ENCODE results near the gene TMEM132E. TPM values are rescaled to one million over a fixed set of nuclear protein-coding genes. Genes with fewer than 3 reads are reported as not detected.

Gene TMEM132E
- total and polyA plus RNA-seq, 12 donors = 0.04 to 0.09 TPM; not detected in 10

DNA sequence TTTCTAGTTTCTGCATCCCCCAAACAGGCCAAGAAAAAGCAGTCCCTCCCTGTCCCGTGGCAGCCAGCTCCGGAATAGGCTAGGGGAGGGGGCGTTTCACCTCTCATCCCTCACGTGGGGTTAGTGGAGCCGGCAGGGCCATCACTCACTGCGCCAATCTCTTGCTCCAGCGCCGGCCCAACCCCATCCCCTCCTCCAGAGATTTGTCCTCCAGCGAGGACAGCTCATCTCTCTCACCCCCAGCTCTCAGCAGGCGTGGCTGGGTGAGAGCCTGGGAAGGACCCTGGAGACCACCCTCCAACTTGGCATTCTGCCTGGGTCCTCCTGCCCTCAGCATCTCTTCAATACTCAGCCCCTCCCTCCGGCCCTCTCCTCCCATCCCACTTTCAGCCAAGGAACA lies 74.1 kb downstream of the TMEM132E start:
- no peak for DNase-seq
- no peaks in the 10 kb centered on the region for H3K9me3 ChIP-seq
- H3K27ac ChIP-seq = no peak overlapping the region
- 33 to 34% methylated on average over 11 of the region's 11 CpGs for WGBS, 2 donors
- no peak overlapping the region for H3K4me3 ChIP-seq
- no peak for ATAC-seq
- no peaks in the 10 kb centered on the region for H3K36me3 ChIP-seq
- intact Hi-C loops (cut with DNase I) = no loop called here
- TF ChIP-seq, protein P1, sequence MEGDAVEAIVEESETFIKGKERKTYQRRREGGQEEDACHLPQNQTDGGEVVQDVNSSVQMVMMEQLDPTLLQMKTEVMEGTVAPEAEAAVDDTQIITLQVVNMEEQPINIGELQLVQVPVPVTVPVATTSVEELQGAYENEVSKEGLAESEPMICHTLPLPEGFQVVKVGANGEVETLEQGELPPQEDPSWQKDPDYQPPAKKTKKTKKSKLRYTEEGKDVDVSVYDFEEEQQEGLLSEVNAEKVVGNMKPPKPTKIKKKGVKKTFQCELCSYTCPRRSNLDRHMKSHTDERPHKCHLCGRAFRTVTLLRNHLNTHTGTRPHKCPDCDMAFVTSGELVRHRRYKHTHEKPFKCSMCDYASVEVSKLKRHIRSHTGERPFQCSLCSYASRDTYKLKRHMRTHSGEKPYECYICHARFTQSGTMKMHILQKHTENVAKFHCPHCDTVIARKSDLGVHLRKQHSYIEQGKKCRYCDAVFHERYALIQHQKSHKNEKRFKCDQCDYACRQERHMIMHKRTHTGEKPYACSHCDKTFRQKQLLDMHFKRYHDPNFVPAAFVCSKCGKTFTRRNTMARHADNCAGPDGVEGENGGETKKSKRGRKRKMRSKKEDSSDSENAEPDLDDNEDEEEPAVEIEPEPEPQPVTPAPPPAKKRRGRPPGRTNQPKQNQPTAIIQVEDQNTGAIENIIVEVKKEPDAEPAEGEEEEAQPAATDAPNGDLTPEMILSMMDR (IDR thresholded peaks at IDR 0.05) = no peak
- H3K4me1 ChIP-seq = no peaks in the 10 kb centered on the region
- H3K27me3 ChIP-seq = peaks cover 0 to 72% (median 39%) of the 10 kb centered on the region in 7 donors

DNA sequence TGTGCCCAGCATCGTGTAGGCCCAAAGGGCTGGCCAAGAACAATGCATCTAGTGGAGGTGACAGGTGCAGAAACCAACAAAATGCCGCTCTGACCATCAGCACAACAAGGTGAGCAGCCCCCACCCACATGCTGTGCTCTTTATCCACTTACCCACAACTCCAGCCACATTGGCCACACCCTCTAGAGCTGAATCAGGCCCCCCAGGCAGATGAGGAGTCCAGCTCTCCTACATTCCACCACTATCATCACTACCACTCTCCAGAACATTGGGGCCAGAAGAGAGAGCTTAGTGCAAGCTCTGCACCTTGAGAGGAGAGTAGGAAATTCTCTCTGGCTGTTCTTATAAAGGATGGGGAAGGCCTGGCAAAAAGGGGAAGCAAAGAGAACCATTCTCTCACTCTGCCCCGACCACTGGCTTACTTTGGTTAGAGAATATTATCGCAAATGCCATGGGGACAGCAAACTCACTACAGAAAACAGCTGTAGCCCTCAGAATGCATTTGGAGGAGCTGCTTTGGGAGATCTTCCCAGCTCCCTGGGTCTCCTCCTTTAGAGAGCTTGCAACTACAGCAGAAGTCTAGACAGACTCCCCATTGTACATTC lies 75.0 kb downstream of the TMEM132E start:
- TF ChIP-seq, protein P1 (IDR thresholded peaks at IDR 0.05) = no peak
- intact Hi-C loops (cut with DNase I) = no loop called here
- 63 to 67% methylated on average over 4 of the region's 4 CpGs for WGBS, 2 donors
- H3K9me3 ChIP-seq = no peaks in the 10 kb centered on the region
- no peak overlapping the region for H3K4me3 ChIP-seq
- no peaks in the 10 kb centered on the region for H3K36me3 ChIP-seq
- ATAC-seq (no peak), DNase-seq (no peak)
- peaks cover 0 to 64% (median 37%) of the 10 kb centered on the region in 7 donors for H3K27me3 ChIP-seq
- no peaks in the 10 kb centered on the region for H3K4me1 ChIP-seq
- no peak overlapping the region for H3K27ac ChIP-seq

DNA sequence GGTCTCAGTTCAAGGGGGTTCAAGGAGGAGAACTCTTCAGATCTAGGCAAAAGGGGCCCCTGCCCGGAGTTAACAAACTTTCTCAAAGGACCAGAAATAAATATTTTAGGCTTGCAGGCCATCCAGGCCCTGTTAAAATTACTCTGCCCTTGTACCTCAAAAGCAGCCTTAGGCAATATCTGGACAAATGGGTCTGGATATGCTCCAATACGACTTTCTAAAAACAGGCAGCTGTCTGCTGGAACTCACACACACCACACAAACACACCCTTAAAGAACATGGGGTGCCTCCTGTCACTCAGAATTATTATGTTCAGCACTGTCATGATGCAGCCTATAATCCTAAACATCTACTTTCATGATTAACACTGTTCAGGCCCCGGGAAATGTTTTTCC lies 75.5 kb downstream of the TMEM132E start:
- DNase-seq = no peak
- intact Hi-C loops (cut with DNase I) = no loop called here
- no peaks in the 10 kb centered on the region for H3K36me3 ChIP-seq
- no peak overlapping the region for H3K4me3 ChIP-seq
- H3K9me3 ChIP-seq = no peaks in the 10 kb centered on the region
- H3K27me3 ChIP-seq = peaks cover 0 to 63% (median 33%) of the 10 kb centered on the region in 7 donors
- WGBS, 2 donors = 42 to 43% methylated on average over 3 of the region's 3 CpGs
- TF ChIP-seq, protein P1 (IDR thresholded peaks at IDR 0.05) = no peak
- no peak overlapping the region for H3K27ac ChIP-seq
- H3K4me1 ChIP-seq = no peaks in the 10 kb centered on the region
- no peak for ATAC-seq

DNA sequence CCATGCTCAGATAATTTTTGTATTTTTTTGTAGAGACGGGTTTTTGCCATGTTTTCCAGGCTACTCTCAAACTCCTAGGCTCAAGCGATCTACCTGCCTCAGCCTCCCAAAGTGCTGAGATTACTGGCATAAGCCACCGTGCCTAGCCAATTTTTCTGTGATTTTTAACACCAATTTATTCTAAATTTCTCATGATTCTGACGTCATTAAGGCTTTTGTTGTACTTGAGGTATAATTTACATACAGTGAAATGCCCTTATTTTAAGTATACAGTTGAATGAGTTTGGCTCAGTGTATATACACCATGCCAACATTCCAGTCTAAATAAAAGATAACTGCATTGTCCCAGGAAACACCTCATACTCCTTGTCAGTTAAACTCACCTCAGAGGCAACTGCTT lies 77.4 kb downstream of the TMEM132E start:
- 76 to 77% methylated on average over 4 of the region's 4 CpGs for WGBS, 2 donors

More for the DNA sequence above, 77.4 kb downstream of the TMEM132E start:
- intact Hi-C loops (cut with DNase I) = no loop called here
- TF ChIP-seq, protein P1 (IDR thresholded peaks at IDR 0.05) = no peak
- Histone ChIP-seq H3K9me3 (no peaks in the 10 kb centered on the region), H3K4me3 (no peak overlapping the region), H3K27ac (no peak overlapping the region), H3K4me1 (no peaks in the 10 kb centered on the region), H3K27me3 (peaks cover 0 to 50% (median 17%) of the 10 kb centered on the region in 7 donors), H3K36me3 (no peaks in the 10 kb centered on the region)
- DNase-seq (no peak), ATAC-seq (no peak)
